GM12864 (cell line): ENCODE measurements around the gene SUMO4.
"Not testable (repeated sequence)": the region's sequence is repeated elsewhere in the genome, so short reads cannot be mapped to it uniquely, and the experiment has no call there.

Experiments
- DNase-seq: peaks from one replicate; pipeline ENCODE4 v3.0.0-alpha.2; 2011; ENCODE audit warnings: low read depth
- H3K4me3 ChIP-seq: 2 replicates; pipeline ENCODE4 v1.5.1; 2011; ENCODE audit warnings: mild to moderate bottlenecking, low read depth, low read length, control low read depth
- CTCF ChIP-seq: IDR thresholded peaks from 2 replicates; pipeline ENCODE4 v1.5.1; 2011; ENCODE audit warnings: low read depth, mild to moderate bottlenecking, moderate library complexity, low read length, control low read depth, inconsistent platforms; ENCODE audit errors: missing control alignments

Gene SUMO4

DNA sequence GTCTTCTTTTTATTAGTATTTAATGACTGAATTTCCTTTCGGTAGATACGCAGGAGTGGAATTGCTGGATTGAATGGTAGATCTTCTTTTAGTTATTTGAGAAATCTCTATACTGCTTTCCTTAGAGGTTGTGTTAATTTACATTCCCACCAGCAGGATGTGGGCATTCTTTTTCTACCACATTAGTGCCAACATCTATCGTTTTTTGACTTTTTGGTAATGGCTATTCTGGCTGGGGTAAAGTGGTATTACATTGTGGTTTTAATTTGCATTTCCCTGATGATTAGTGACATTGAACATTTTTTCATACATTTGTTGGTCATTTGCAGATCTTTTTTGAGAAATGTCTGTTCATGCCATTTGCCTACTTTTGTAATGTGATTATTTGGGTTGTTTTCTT lies 37.1 kb downstream of the SUMO4 start:
- no peak overlapping the region for H3K4me3 ChIP-seq
- no peak for DNase-seq
- no peak for TF ChIP-seq CTCF

- no peak for DNase-seq
- no peak for TF ChIP-seq CTCF
- no peak overlapping the region for H3K4me3 ChIP-seq
Measured at GRCh38 chr6:149438855-149439254, 38.8 kb downstream of the SUMO4 start.

DNA sequence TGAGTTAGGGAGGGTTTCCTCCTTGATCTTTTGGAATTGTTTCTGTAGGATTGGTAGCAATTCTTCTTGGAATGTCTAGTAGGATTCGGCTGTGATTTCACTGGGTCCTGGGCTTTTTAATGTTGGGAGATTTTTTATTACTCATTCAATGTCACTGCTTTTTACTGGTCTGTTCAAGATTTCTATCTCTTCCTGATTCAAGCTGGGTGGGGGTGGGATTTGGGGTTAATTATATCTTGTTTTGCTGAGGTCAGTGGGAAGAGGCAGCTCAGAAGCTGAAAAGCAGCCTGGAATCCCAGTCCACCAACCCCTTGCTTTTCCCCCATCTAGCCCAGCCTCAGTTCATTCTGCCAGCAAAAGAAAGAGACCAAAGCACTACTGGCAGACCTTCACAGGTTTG lies 39.6 kb downstream of the SUMO4 start:
- TF ChIP-seq CTCF, result no peak
- DNase-seq, result no peak
- H3K4me3 ChIP-seq, result no peak overlapping the region

GRCh38 chr6:149440735-149441671 lies 40.9 kb downstream of the SUMO4 start:
- no peak overlapping the region for H3K4me3 ChIP-seq
- no peak for DNase-seq
- TF ChIP-seq CTCF, result no peak

GRCh38 chr6:149441740-149442139 lies 41.7 kb downstream of the SUMO4 start:
- DNase-seq, result no peak
- TF ChIP-seq CTCF, result no peak
- H3K4me3 ChIP-seq, result no peak overlapping the region

GRCh38 chr6:149443411-149444181 lies 43.5 kb downstream of the SUMO4 start:
- TF ChIP-seq CTCF, result no peak
- no peak overlapping the region for H3K4me3 ChIP-seq
- no peak for DNase-seq

DNA sequence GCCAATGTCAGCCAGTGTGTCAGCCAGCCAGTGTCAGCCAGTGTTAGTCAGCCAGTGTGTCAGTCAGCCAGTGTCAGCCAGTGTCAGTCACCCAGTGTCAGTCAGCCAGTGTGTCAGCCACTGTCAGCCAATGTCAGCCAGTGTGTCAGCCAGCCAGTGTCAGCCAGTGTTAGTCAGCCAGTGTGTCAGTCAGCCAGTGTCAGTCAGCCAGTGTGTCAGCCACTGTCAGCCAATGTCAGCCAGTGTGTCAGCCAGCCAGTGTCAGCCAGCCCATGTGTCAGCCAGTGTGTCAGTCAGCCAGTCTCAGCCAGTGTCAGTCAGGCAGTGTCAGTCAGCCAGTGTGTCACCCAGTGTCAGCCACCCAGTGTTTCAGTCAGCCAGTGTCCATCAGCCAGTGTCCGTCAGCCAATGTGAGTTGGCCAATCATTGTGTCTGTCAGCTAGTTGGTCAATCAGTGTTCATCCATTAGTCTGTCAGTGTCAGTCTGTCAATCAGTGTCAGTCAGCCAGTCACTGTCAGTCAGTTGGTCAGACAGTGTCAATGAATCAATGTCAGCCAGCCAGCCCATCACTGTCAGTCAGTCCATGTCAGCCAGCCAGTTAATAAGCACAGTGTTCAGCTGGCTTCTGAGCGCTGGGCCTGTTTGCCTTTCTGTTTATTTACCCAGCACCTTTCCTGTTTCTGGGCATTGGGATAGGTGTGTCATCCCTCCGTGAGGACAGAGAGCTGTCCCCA lies 44.5 kb downstream of the SUMO4 start:
- not testable (repeated sequence) for H3K4me3 ChIP-seq, DNase-seq
